Heart left ventricle (tissue), 16 donors: ENCODE measurements around the gene ERMN. TPM values are rescaled to one million over a fixed set of nuclear protein-coding genes. Genes with fewer than 3 reads are reported as not detected.

Experiments
- ATAC-seq, 4 donors: fragments of 200-7000 bp; cut with Tn5 transposase; one replicate each; pipeline ENCODE4 v1.9.1; 2020 to 2022; ENCODE audit warnings: moderate library complexity in 4 of 4, mild to moderate bottlenecking in 3 of 4, moderate number of reproducible peaks in 1 of 4
- DNase-seq, 5 donors: peaks; one replicate each; pipeline ENCODE4 v3.0.0-alpha.2; 2020
- H3K27ac ChIP-seq, 12 donors: fragments of 200-600 bp; sonication (generic) in 4 of 12; one replicate each; pipeline versions ENCODE4 v1.5.0 to v1.8.0; 2016 to 2022; ENCODE audit warnings: mild to moderate bottlenecking in 2 of 12
- H3K27me3 ChIP-seq, 9 donors: fragments of 200-600 bp; sonication (generic) in 2 of 9; one replicate each; pipeline versions ENCODE4 v1.5.1 to v1.8.0; 2016 to 2022; ENCODE audit warnings: mild to moderate bottlenecking in 3 of 9
- H3K36me3 ChIP-seq, 9 donors: fragments of 200-600 bp; sonication (generic) in 2 of 9; one replicate each; pipeline versions ENCODE4 v1.5.0 to v1.8.0; 2018 to 2022; ENCODE audit warnings: mild to moderate bottlenecking in 2 of 9
- H3K4me1 ChIP-seq, 12 donors: fragments of 200-600 bp; sonication (generic) in 4 of 12; one replicate each; pipeline versions ENCODE4 v1.5.0 to v1.8.0; 2016 to 2022; ENCODE audit warnings: mild to moderate bottlenecking in 3 of 12
- H3K4me3 ChIP-seq, 12 donors: fragments of 200-600 bp; sonication (generic) in 4 of 12; one replicate each; pipeline versions ENCODE4 v1.5.0 to v1.8.0; 2017 to 2022; ENCODE audit warnings: mild to moderate bottlenecking in 9 of 12, moderate library complexity in 4 of 12
- H3K9me3 ChIP-seq, 12 donors: fragments of 200-600 bp; sonication (generic) in 4 of 12; one replicate each; pipeline versions ENCODE4 v1.5.0 to v1.8.0; 2016 to 2022; ENCODE audit warnings: mild to moderate bottlenecking in 1 of 12
- CTCF ChIP-seq, 12 donors: fragments of 200-600 bp; sonication (generic) in 4 of 12; IDR thresholded peaks; one replicate each; pipeline versions ENCODE4 v1.5.0 to v1.8.0; 2018 to 2022; ENCODE audit warnings: antibody characterized with exemption in 12 of 12, mild to moderate bottlenecking in 5 of 12
- POLR2A ChIP-seq, 2 donors: fragments of 450-650 bp; IDR thresholded peaks; one replicate each; pipeline ENCODE4 v1.6.1; 2017; ENCODE audit warnings: antibody characterized with exemption in 2 of 2, mild to moderate bottlenecking in 2 of 2, moderate library complexity in 2 of 2
- WGBS, 4 donors: extraction: QIAGEN DNeasy Blood & Tissue Kit in 2 of 4; methylation state at CpG; one replicate each; pipeline versions ENCODE4 v1.1.5 to v1.1.7; 2013 to 2018; 5-methylcytosine and 5-hydroxymethylcytosine counted together
- intact Hi-C, 10 donors: fragments of 100-400 bp; cut with DNase I; formaldehyde crosslinking; loops; one replicate each; pipeline versions ENCODE4 v1.11.1 to v1.14.2; 2022
- polyA plus RNA-seq, 2 donors: library from polyadenylated mRNA; stranded (reverse); fragments of 200-250 nt; gene quantifications; one replicate each; pipeline ENCODE4 v1.2.3, GENCODE V29; 2013
- total RNA-seq, 9 donors: library from RNA; depleted of rRNA in 2 of 9; stranded (reverse); fragments of >200 nt in 2 of 9; fragmentation: NEBNext Ultra II Directional in 3 of 9; extraction: Animal tissue kit (Norgen Biotek cat#: 25700) in 3 of 9; gene quantifications; one replicate each; pipeline versions ENCODE4 v1.1.0 to v1.2.4, GENCODE V29; 2016 to 2023
- donor health status: ischemic (EF 13 %, LVEDD 7.1; RV severe dilation, severe dysfunction).
- donor health status: healthy with polysubstance abuse.
- donor health status: DM: no; HTN: yes; CAD: no.
- donor health status: DM: no; HTN: no; CAD: no.
- donor health status: ischemic (EF 25% LVEDD 6.9; RV normal size, moderate dysfunction).
- donor health status: ischemic (EF 25% LVEDD 5.7; RV mildly dilated, moderate dysfunction).
- donor health status: healthy.
- donor health status: DM: yes; HTN: yes; CAD: no.
- donor health status: ischemic (EF 35%, LVEDD 5.7; RV mildly dilated, moderate dysfunction).
- donor health status: nonischemic (EF 11% LVEDD 7.7; RV severe dilation, severe dysfunction).
- donor health status: DM: yes; HTN: yes; CAD: no.
- donor health status: PGD.
- donor health status: ischemic (EF 29% LVEDD 5.4; RV normal size, mild dysfunction).
- donor health status: nonischemic (EF 23%, LVEDD 6.1; RV moderate dilation, normal function).

Gene ERMN
- total and polyA plus RNA-seq, 11 donors, result 0.05 to 1.1 (median 0.08) TPM; not detected in 6

DNA sequence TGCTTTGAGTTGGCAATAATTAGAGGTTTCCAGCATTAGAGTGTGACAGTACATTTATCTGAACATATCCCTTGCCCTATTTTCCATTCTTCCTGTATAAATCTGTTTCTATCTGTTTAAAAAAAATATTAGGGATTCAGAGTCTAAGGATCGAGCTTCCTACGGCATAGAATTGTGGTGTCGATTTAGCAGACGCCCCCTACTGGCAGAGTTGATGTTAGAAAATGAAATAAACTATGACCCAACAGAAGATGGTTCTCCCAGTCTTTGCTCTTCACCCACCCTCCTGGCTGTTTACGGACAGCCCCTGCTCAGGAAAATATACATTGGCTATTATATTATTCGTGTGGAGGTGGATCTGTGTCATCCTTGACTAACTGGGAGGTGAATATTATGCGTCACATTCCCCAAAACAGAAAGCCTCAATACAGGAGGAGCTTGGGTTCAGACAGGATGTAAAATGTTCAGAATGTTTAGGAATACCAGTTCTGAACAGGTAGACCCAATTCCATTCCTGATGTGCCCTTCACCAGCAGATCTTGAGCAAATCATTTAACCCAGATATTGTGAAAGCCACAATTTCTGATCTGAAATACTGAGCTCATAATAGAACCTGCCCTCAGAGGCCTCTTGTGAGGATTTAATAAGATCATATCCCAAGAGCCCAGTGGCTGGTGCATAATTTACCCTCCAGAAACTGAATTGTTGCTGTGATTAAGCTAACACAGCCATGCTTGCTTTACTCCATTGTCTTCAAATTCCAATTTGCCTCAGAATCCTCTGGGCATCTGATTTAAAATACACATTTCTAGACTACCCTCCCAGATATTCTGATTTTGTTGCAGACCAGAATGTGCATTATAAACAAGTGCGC is 10.8 kb upstream of the ERMN start:
- ATAC-seq, result peak in 2 of 4 donors; percentile 36 to 46
- H3K9me3 ChIP-seq, result no peaks in the 10 kb centered on the region
- 39 to 42% (median 41%) methylated on average over 8 of the region's 8 CpGs for WGBS, 4 donors
- H3K4me1 ChIP-seq, result no peaks in the 10 kb centered on the region
- H3K27ac ChIP-seq, result no peak overlapping the region
- peak; percentile 46 to 74 (median 64) for TF ChIP-seq CTCF (IDR thresholded peaks at IDR 0.05)
- TF ChIP-seq POLR2A (IDR thresholded peaks at IDR 0.05), result no peak
- no peak overlapping the region for H3K4me3 ChIP-seq
- H3K27me3 ChIP-seq, result no peaks in the 10 kb centered on the region
- no peaks in the 10 kb centered on the region for H3K36me3 ChIP-seq
- intact Hi-C loops, result loop anchor here in 3 of 10 donors (5.0 to 10.0 kb wide), 3 partner anchors 34 to 158 kb away; no protein-coding TSS in a partner anchor
- DNase-seq, result peak in 3 of 5 donors; percentile 18 to 30 (median 21)

GRCh38 chr2:157334797-157335196 is 9.2 kb upstream of the ERMN start:
- Histone ChIP-seq H3K4me1 (no peaks in the 10 kb centered on the region), H3K4me3 (no peak overlapping the region), H3K27me3 (no peaks in the 10 kb centered on the region), H3K36me3 (no peaks in the 10 kb centered on the region), H3K27ac (no peak overlapping the region), H3K9me3 (no peaks in the 10 kb centered on the region)
- TF ChIP-seq CTCF (IDR thresholded peaks at IDR 0.05) (no peak), POLR2A (IDR thresholded peaks at IDR 0.05) (no peak)
- intact Hi-C loops, result loop anchor here in 3 of 10 donors (5.0 to 10.0 kb wide), 3 partner anchors 32 to 160 kb away; no protein-coding TSS in a partner anchor
- DNase-seq, result no peak
- 76 to 88% (median 77%) methylated on average over 3 of the region's 3 CpGs for WGBS, 4 donors
- ATAC-seq, result no peak

DNA sequence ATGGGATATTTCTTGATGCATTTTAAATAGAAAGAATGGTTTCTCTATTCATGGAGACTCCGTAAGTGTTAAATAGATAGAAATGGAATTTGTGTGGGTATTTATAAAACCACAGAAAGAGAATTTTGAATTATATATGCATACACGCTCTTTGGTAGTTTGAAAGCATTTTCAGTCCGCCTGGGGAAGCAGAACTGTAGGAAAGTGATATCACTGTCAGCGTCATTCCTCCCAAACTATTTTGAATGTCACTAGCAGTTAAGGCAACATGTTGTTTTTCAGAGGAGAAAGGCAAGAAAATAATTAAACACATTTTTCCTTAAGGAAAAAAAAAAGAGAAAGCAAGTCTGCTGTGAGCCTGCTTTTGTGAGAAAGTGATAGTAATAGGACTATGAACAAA is 8.7 kb upstream of the ERMN start:
- no peak for TF ChIP-seq CTCF (IDR thresholded peaks at IDR 0.05)
- TF ChIP-seq POLR2A (IDR thresholded peaks at IDR 0.05), result no peak
- no peaks in the 10 kb centered on the region for H3K9me3 ChIP-seq
- H3K36me3 ChIP-seq, result no peaks in the 10 kb centered on the region
- no peak overlapping the region for H3K4me3 ChIP-seq
- no peaks in the 10 kb centered on the region for H3K27me3 ChIP-seq
- H3K27ac ChIP-seq, result no peak overlapping the region
- H3K4me1 ChIP-seq, result no peaks in the 10 kb centered on the region
- WGBS, 4 donors, result 63 to 71% (median 69%) methylated on average over 4 of the region's 4 CpGs
- intact Hi-C loops, result loop anchor here in 2 of 10 donors (10.0 kb wide), 2 partner anchors 150 to 160 kb away; no protein-coding TSS in a partner anchor
- DNase-seq (no peak), ATAC-seq (no peak)

GRCh38 chr2:157333304-157334047 is 7.9 kb upstream of the ERMN start:
- Histone ChIP-seq H3K4me3 (no peak overlapping the region), H3K4me1 (no peaks in the 10 kb centered on the region), H3K36me3 (no peaks in the 10 kb centered on the region), H3K27me3 (no peaks in the 10 kb centered on the region), H3K9me3 (no peaks in the 10 kb centered on the region), H3K27ac (no peak overlapping the region)
- intact Hi-C loops, result loop anchor here in 2 of 10 donors (10.0 kb wide), 2 partner anchors 151 to 161 kb away; no protein-coding TSS in a partner anchor
- TF ChIP-seq CTCF (IDR thresholded peaks at IDR 0.05), result no peak
- DNase-seq (no peak), ATAC-seq (no peak)
- WGBS, 4 donors, result 88 to 94% (median 90%) methylated on average over 2 of the region's 2 CpGs
